Activated B cell treated with CpG ODN at 0.5 μM for 24 hours (primary cell): Measurements from ENCODE around the gene APBA1. TPM values are rescaled to one million over a fixed set of nuclear protein-coding genes. Genes with fewer than 3 reads are reported as not detected.

Source experiments
- ATAC-seq: fragments of 200-7000 bp; cut with Tn5 transposase; one replicate; pipeline ENCODE4 v1.10.0; 2021; ENCODE audit warnings: low read depth, mild to moderate bottlenecking, moderate library complexity
- CTCF ChIA-PET: fragments of 350-600 bp; sonication (Branson Sonifier 250); formaldehyde crosslinking; loops from one replicate; lab custom pipeline; 2021; ENCODE audit warnings: antibody characterized with exemption; lab: Charles Lee
- POLR2A ChIA-PET: fragments of 350-600 bp; sonication (Branson Sonifier 250); formaldehyde crosslinking; loops from one replicate; lab custom pipeline; 2021; ENCODE audit warnings: antibody characterized with exemption; lab: Charles Lee
- DNase-seq: peaks from one replicate; pipeline ENCODE4 v3.0.0; 2022
- H3K27ac Mint-ChIP-seq: one replicate; pipeline ENCODE4 v1.8.0; 2020; ENCODE audit warnings: mixed read lengths
- H3K27me3 Mint-ChIP-seq: one replicate; pipeline ENCODE4 v1.8.0; 2021; ENCODE audit warnings: mixed read lengths
- H3K36me3 Mint-ChIP-seq: one replicate; pipeline ENCODE4 v1.8.0; 2021; ENCODE audit warnings: low read depth, mixed read lengths
- H3K4me1 Mint-ChIP-seq: one replicate; pipeline ENCODE4 v1.8.0; 2021; ENCODE audit warnings: mixed read lengths
- H3K4me3 Mint-ChIP-seq: one replicate; pipeline ENCODE4 v1.8.0; 2020; ENCODE audit warnings: mild to moderate bottlenecking, mixed read lengths
- H3K9me3 Mint-ChIP-seq: one replicate; pipeline ENCODE4 v1.8.0; 2020; ENCODE audit warnings: mixed read lengths
- CTCF ChIP-seq: fragments of 200-600 bp; IDR thresholded peaks from one replicate; pipeline ENCODE4 v1.8.0; 2022; ENCODE audit warnings: antibody characterized with exemption, mild to moderate bottlenecking
- intact Hi-C: fragments of 100-400 bp; cut with micrococcal nuclease; formaldehyde crosslinking; loops from one replicate; pipeline ENCODE4 v1.15.1; 2024
- total RNA-seq: library from RNA; stranded (reverse); gene quantifications from 2 replicates; pipeline ENCODE4 v1.2.3, GENCODE V29; 2022

The APBA1 gene
- total RNA-seq, 1 donor from 2014 or later, result not detected

DNA sequence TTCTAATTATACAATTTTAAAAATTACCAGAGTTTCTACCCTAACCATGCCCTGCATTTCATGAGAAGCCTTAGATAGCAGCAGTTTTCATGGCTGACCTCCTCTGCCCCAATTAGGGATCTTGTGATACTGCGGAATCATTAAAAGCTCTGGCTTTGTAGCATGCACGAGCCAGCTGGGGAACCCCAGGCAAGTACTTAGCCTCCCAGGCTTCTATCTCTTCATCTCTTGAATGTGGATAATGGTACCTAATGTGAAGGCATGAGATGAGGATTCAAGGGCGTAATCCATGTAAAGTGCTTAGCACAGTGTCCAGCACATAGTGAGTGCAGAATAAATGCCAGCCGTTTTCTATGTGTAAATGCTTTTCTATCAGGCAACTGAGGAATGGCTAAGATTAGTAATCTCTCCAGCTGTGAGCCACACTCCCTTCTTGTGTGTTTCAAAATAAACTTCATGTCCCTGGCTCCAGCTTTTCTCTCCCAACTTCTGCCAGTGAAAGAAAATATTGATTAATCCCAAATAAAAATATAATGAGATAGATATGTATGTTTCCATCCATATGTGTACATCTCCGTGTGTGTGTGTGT lies 88.4 kb downstream of the APBA1 start:
- no peak for ATAC-seq
- DNase-seq, result no peak
- no peak for TF ChIP-seq CTCF
- Mint-ChIP-seq H3K4me3 (no peak overlapping the region), H3K27me3 (no peaks in the 10 kb centered on the region), H3K36me3 (no peaks in the 10 kb centered on the region), H3K4me1 (no peaks in the 10 kb centered on the region), H3K9me3 (no peaks in the 10 kb centered on the region), H3K27ac (no peak overlapping the region)
- intact Hi-C loops, result no loop called here
- ChIA-PET CTCF (no interaction called here), POLR2A (no interaction called here)

GRCh38 chr9:69582544-69583297 lies 89.5 kb downstream of the APBA1 start:
- H3K4me1 Mint-ChIP-seq, result no peaks in the 10 kb centered on the region
- H3K9me3 Mint-ChIP-seq, result no peaks in the 10 kb centered on the region
- CTCF ChIA-PET, result no interaction called here
- no peak overlapping the region for H3K4me3 Mint-ChIP-seq
- H3K27ac Mint-ChIP-seq, result no peak overlapping the region
- POLR2A ChIA-PET, result no interaction called here
- intact Hi-C loops, result no loop called here
- H3K36me3 Mint-ChIP-seq, result no peaks in the 10 kb centered on the region
- TF ChIP-seq CTCF, result no peak
- ATAC-seq, result no peak
- DNase-seq, result no peak
- H3K27me3 Mint-ChIP-seq, result no peaks in the 10 kb centered on the region

DNA sequence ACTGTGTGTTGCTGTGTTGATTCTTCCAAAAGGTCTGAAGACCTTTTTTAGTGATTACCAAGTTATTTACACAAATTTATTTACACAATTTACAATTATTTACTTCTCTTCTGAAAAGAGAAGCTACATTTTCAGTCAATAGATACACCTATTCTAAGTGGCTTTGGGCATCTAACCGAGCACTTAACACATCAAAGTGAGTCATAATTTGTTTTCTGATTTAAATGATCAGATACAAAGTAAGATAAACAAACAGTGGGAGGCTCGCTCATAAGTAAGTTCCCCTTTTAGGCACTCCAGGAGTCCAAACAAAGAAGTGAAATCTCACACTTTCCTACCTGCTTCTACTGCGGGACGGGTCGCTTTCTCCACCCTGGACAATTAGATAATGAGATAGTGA lies 90.2 kb downstream of the APBA1 start:
- no peak overlapping the region for H3K4me3 Mint-ChIP-seq
- intact Hi-C loops, result no loop called here
- no peak for DNase-seq
- H3K27me3 Mint-ChIP-seq, result no peaks in the 10 kb centered on the region
- H3K36me3 Mint-ChIP-seq, result no peaks in the 10 kb centered on the region
- ChIA-PET POLR2A (no interaction called here), CTCF (no interaction called here)
- no peak for ATAC-seq
- no peak overlapping the region for H3K27ac Mint-ChIP-seq
- no peaks in the 10 kb centered on the region for H3K9me3 Mint-ChIP-seq
- H3K4me1 Mint-ChIP-seq, result no peaks in the 10 kb centered on the region
- no peak for TF ChIP-seq CTCF

DNA sequence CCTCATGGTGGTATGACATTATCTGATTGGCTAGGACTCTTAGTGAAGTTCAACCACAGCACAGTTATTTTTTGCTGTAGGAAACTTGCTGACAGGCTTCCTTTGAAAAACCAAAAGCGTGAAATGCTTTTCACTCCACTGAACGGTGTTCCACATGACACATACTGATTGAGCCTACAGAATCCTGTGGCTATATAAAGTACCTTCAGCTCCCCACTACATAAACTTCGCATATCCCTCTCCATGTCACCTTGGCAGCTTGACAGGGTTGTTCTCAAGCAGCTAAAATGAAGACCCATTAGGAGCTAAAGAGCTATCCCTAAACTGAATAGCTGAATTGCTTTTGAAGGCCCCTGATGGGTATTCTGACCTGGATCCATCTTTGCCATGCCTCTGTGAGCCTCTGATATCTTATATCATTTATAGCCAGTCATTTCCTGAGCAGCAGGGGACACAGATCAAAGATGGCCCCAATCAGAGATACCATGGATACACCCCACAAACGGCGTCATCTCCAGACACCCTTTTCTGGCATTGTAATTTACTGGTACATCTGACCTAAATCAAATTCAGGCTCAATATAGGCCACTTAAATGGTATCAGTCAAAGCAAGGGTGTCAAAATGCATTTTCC lies 91.5 kb downstream of the APBA1 start:
- Mint-ChIP-seq H3K9me3 (no peaks in the 10 kb centered on the region), H3K27ac (no peak overlapping the region), H3K4me3 (no peak overlapping the region), H3K4me1 (no peaks in the 10 kb centered on the region), H3K36me3 (no peaks in the 10 kb centered on the region), H3K27me3 (no peaks in the 10 kb centered on the region)
- DNase-seq (no peak), ATAC-seq (no peak)
- no peak for TF ChIP-seq CTCF
- ChIA-PET POLR2A (no interaction called here), CTCF (no interaction called here)
- intact Hi-C loops, result no loop called here

- no peaks in the 10 kb centered on the region for H3K9me3 Mint-ChIP-seq
- no peaks in the 10 kb centered on the region for H3K27me3 Mint-ChIP-seq
- TF ChIP-seq CTCF, result no peak
- no peaks in the 10 kb centered on the region for H3K4me1 Mint-ChIP-seq
- ATAC-seq, result no peak
- ChIA-PET POLR2A (no interaction called here), CTCF (no interaction called here)
- no peak overlapping the region for H3K4me3 Mint-ChIP-seq
- intact Hi-C loops, result no loop called here
- DNase-seq, result no peak
- H3K36me3 Mint-ChIP-seq, result no peaks in the 10 kb centered on the region
- H3K27ac Mint-ChIP-seq, result no peak overlapping the region
These were observed 92.2 kb downstream of the APBA1 start for GRCh38 chr9:69579760-69580581.
